Endodermal cell (in vitro differentiated cells): ENCODE measurements around the gene NDOR1. TPM values are rescaled to one million over a fixed set of nuclear protein-coding genes. Genes with fewer than 3 reads are reported as not detected.

Experiments
- DNase-seq: peaks from one replicate; pipeline ENCODE4 v3.0.0-alpha.2; 2017
- H3K27ac ChIP-seq: 2 replicates; pipeline ENCODE4 v1.5.1; 2013; ENCODE audit warnings: mild to moderate bottlenecking, low read depth, low read length, moderate library complexity
- H3K27me3 ChIP-seq: 2 replicates; pipeline ENCODE4 v1.6.1; 2013; ENCODE audit warnings: mild to moderate bottlenecking, low read length, moderate library complexity; ENCODE audit not compliant: insufficient read depth, control insufficient read depth, poor library complexity, severe bottlenecking
- H3K36me3 ChIP-seq: 2 replicates; pipeline ENCODE4 v1.7.0; 2013; ENCODE audit warnings: mild to moderate bottlenecking, low read length, moderate library complexity; ENCODE audit not compliant: control insufficient read depth, insufficient read depth
- H3K4me1 ChIP-seq: one replicate; pipeline ENCODE4 v1.7.0; 2013; ENCODE audit warnings: low read length; ENCODE audit not compliant: control insufficient read depth, insufficient read depth
- H3K4me3 ChIP-seq: 2 replicates; pipeline ENCODE4 v1.5.1; 2013; ENCODE audit warnings: mild to moderate bottlenecking, low read length, moderate library complexity
- H3K9ac ChIP-seq: 2 replicates; pipeline ENCODE4 v1.6.1; 2013; ENCODE audit warnings: mild to moderate bottlenecking, low read length, moderate library complexity; ENCODE audit not compliant: poor library complexity, severe bottlenecking; ENCODE audit errors: extremely low read depth
- H3K9me3 ChIP-seq: 2 replicates; pipeline ENCODE4 v1.6.1; 2013; ENCODE audit warnings: mild to moderate bottlenecking, low read length, moderate library complexity; ENCODE audit not compliant: control insufficient read depth
- H3K27ac Mint-ChIP-seq: 2 replicates; pipeline ENCODE4 v1.8.0; 2020; ENCODE audit warnings: mixed read lengths
- H3K27me3 Mint-ChIP-seq: 2 replicates; pipeline ENCODE4 v1.8.0; 2021; ENCODE audit warnings: mild to moderate bottlenecking, mixed read lengths; ENCODE audit not compliant: insufficient read depth
- H3K36me3 Mint-ChIP-seq: 2 replicates; pipeline ENCODE4 v1.8.0; 2020; ENCODE audit warnings: low read depth, mixed read lengths
- H3K4me1 Mint-ChIP-seq: 2 replicates; pipeline ENCODE4 v1.8.0; 2020; ENCODE audit warnings: mixed read lengths
- H3K4me3 Mint-ChIP-seq: 2 replicates; pipeline ENCODE4 v1.8.0; 2020; ENCODE audit warnings: mild to moderate bottlenecking, moderate library complexity, mixed read lengths
- H3K9me3 Mint-ChIP-seq: 2 replicates; pipeline ENCODE4 v1.8.0; 2020; ENCODE audit warnings: mild to moderate bottlenecking, mixed read lengths
- WGBS, 2 experiments: methylation state at CpG; one replicate each; pipeline versions ENCODE4 v1.1.5 to v1.1.7; 2013; ENCODE audit warnings: missing lambda C conversion rate in 2 of 2, mixed read lengths in 1 of 2; ENCODE audit not compliant: insufficient coverage in 1 of 2, insufficient read length in 1 of 2; 5-methylcytosine and 5-hydroxymethylcytosine counted together
- long read RNA-seq, 4 experiments: library from polyadenylated mRNA in 2 of 4; library from RNA in 1 of 4; library from capped mRNA in 1 of 4; stranded (forward) in 3 of 4; unstranded in 1 of 4; transcript quantifications; one replicate each; pipeline ENCODE4 v2.0.0, GENCODE V29; 2020 to 2021; ENCODE audit warnings: inconsistent platforms in 1 of 4
- polyA plus RNA-seq, 2 experiments: library from polyadenylated mRNA; stranded (reverse); fragments of 50-300 nt; gene quantifications; one replicate each; pipeline ENCODE4 v1.2.3, GENCODE V29; 2013
- total RNA-seq, 2 donors: library from RNA; stranded (reverse); fragmentation: NEBNext Ultra II Directional in 1 of 2; extraction: Animal tissue kit (Norgen Biotek cat#: 25700) in 1 of 2; gene quantifications; 2 replicates in 1 of 2; 3 replicates in 1 of 2; pipeline ENCODE4 v1.2.1, GENCODE V29; 2021
- TF ChIP-seq, protein P1 (sequence below): fragments of 200-600 bp; sonication (generic); conservative IDR thresholded peaks from 2 replicates; pipeline ENCODE4 v1.5.0; 2021; ENCODE audit warnings: antibody characterized with exemption, mild to moderate bottlenecking

NDOR1 gene
- 10 to 100 TPM; 39.2 to 41.4 TPM for total RNA-seq
- 21.2 TPM for polyA plus RNA-seq (2013, experiment 1 of 2)
- 18.1 TPM for polyA plus RNA-seq (2013, experiment 2 of 2)
- long read RNA-seq, experiment 1, partial matches to known transcripts: 2 of 5 reads
- long read RNA-seq, experiment 1, other reads (novel, unspliced or antisense): 2 of 5 reads
- long read RNA-seq, experiment 2, transcript NDOR1-201 (14 exons, 1,794 nt): major isoform, 12 of 57 reads
- long read RNA-seq, experiment 2, partial matches to known transcripts: 19 of 57 reads
- long read RNA-seq, experiment 2, other reads (novel, unspliced or antisense): 25 of 57 reads
- long read RNA-seq, experiment 3, transcript NDOR1-201 (14 exons, 1,794 nt): major isoform, 14 of 45 reads
- long read RNA-seq, experiment 3, partial matches to known transcripts: 13 of 45 reads
- long read RNA-seq, experiment 3, other reads (novel, unspliced or antisense): 15 of 45 reads
- long read RNA-seq, experiment 4, partial matches to known transcripts: 0 of 2 reads
- long read RNA-seq, experiment 4, other reads (novel, unspliced or antisense): 2 of 2 reads

GRCh38 chr9:137205126-137206069 is at the start of gene NDOR1, which contains the start of gene TMEM203:
TSS of gene NDOR1 (plus strand) at chr9:137205700. CDS start at chr9:137205778, 78 bp downstream.
TSS of gene TMEM203 (minus strand) at chr9:137205648. CDS start at chr9:137205414, 234 bp downstream.
- Histone ChIP-seq H3K36me3 (peaks cover 16% of the 10 kb centered on the region), H3K9ac (peak within 1 kb of the TSS; percentile 85), H3K27me3 (no peaks in the 10 kb centered on the region), H3K4me1 (peaks cover 18% of the 10 kb centered on the region), H3K27ac (peak within 1 kb of the TSS; percentile 44), H3K9me3 (no peaks in the 10 kb centered on the region), H3K4me3 (peak within 1 kb of the TSS; percentile 92)
- TF ChIP-seq, protein P1, sequence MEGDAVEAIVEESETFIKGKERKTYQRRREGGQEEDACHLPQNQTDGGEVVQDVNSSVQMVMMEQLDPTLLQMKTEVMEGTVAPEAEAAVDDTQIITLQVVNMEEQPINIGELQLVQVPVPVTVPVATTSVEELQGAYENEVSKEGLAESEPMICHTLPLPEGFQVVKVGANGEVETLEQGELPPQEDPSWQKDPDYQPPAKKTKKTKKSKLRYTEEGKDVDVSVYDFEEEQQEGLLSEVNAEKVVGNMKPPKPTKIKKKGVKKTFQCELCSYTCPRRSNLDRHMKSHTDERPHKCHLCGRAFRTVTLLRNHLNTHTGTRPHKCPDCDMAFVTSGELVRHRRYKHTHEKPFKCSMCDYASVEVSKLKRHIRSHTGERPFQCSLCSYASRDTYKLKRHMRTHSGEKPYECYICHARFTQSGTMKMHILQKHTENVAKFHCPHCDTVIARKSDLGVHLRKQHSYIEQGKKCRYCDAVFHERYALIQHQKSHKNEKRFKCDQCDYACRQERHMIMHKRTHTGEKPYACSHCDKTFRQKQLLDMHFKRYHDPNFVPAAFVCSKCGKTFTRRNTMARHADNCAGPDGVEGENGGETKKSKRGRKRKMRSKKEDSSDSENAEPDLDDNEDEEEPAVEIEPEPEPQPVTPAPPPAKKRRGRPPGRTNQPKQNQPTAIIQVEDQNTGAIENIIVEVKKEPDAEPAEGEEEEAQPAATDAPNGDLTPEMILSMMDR: no peak
- peak within 1 kb of the TSS; percentile 90 for H3K4me3 Mint-ChIP-seq
- DNase-seq: peak; percentile 96
- H3K4me1 Mint-ChIP-seq: peaks cover 24% of the 10 kb centered on the region
- H3K27ac Mint-ChIP-seq: peak within 1 kb of the TSS; percentile 96
- WGBS, 2 experiments: 0 to 1% methylated on average over 53 to 98 of the region's 98 CpGs
- peaks cover 27% of the 10 kb centered on the region for H3K36me3 Mint-ChIP-seq
- no peaks in the 10 kb centered on the region for H3K27me3 Mint-ChIP-seq
- no peaks in the 10 kb centered on the region for H3K9me3 Mint-ChIP-seq

DNA sequence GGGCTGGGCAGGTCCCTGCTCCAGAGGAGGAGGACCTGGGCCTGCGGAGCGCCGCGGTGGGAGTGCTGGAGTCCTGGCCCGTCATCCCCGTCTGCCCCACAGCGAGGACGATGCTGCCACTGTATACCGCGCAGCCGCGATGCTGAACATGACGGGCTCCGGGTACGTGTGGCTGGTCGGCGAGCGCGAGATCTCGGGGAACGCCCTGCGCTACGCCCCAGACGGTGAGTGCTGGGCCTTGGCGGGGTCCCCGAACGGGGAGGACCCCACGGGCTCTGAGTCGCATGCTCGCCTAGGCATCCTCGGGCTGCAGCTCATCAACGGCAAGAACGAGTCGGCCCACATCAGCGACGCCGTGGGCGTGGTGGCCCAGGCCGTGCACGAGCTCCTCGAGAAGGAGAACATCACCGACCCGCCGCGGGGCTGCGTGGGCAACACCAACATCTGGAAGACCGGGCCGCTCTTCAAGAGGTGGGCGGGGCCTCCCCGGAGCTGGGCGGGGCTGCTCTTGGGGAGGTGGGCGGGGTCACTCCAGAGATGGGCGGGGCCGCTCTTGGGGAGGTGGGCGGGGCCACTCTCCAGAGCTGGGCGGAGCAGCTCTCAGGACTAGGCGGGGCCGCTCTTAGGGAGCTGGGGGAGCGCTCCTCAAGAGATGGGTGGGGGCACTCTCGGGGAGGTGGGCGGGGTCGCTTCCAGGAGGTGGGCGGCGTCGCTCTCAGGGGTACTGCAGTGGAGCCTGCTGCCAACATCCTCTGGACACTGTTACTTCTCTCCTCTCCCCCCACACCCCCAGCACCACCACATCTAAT is 48.7 kb upstream of the NDOR1 start:
- no peak overlapping the region for H3K4me3 ChIP-seq
- peaks cover 71% of the 10 kb centered on the region for H3K27me3 Mint-ChIP-seq
- no peaks in the 10 kb centered on the region for H3K4me1 Mint-ChIP-seq

More for the DNA sequence above, 48.7 kb upstream of the NDOR1 start:
- Mint-ChIP-seq H3K9me3 (no peaks in the 10 kb centered on the region), H3K36me3 (no peaks in the 10 kb centered on the region), H3K4me3 (no peak overlapping the region), H3K27ac (no peak overlapping the region)
- no peak overlapping the region for H3K9ac ChIP-seq
- DNase-seq: peak; percentile 82
- TF ChIP-seq, protein P1: no peak
- H3K36me3 ChIP-seq: no peaks in the 10 kb centered on the region
- no peaks in the 10 kb centered on the region for H3K9me3 ChIP-seq
- WGBS, 2 experiments: 55 to 59% methylated on average over 29 to 65 of the region's 65 CpGs
- no peaks in the 10 kb centered on the region for H3K4me1 ChIP-seq
- H3K27ac ChIP-seq: no peak overlapping the region
- H3K27me3 ChIP-seq: peaks cover 74% of the 10 kb centered on the region
